Activated T-cell treated with anti-CD3 and anti-CD28 coated beads, Interleukin-2, amount 50 U/mL, for 72 hours (primary cell): ENCODE data around the gene DAGLA. TPM values are rescaled to one million over a fixed set of nuclear protein-coding genes. Genes with fewer than 3 reads are reported as not detected.

Experiments
- ATAC-seq, 2 donors: fragments of 150-1000 bp; cut with Tn5 transposase; replicated peaks in 1 of 2; 2 replicates each; pipeline ENCODE4 v1.10.0; 2021; ENCODE audit warnings: moderate library complexity in 2 of 2, mild to moderate bottlenecking in 1 of 2
- DNase-seq, 2 donors: peaks; one replicate each; pipeline ENCODE4 v3.0.0; 2021 to 2022; ENCODE audit warnings: mixed read lengths in 1 of 2
- H3K27ac Mint-ChIP-seq: one replicate; pipeline ENCODE4 v1.8.0; 2022; ENCODE audit warnings: mild to moderate bottlenecking, moderate library complexity, mixed read lengths
- H3K27me3 Mint-ChIP-seq: one replicate; pipeline ENCODE4 v1.8.0; 2022; ENCODE audit warnings: low read depth, mixed read lengths
- H3K36me3 Mint-ChIP-seq, 2 donors: one replicate each; pipeline ENCODE4 v1.8.0; 2022; ENCODE audit warnings: mixed read lengths in 2 of 2, mild to moderate bottlenecking in 1 of 2; ENCODE audit not compliant: insufficient read depth in 2 of 2
- H3K4me1 Mint-ChIP-seq: one replicate; pipeline ENCODE4 v1.8.0; 2022; ENCODE audit warnings: low read depth, mixed read lengths
- H3K4me3 Mint-ChIP-seq, 2 donors: one replicate each; pipeline ENCODE4 v1.8.0; 2022; ENCODE audit warnings: mild to moderate bottlenecking in 2 of 2, mixed read lengths in 2 of 2, moderate library complexity in 2 of 2
- H3K9me3 Mint-ChIP-seq, 2 donors: one replicate each; pipeline ENCODE4 v1.8.0; 2022; ENCODE audit warnings: mixed read lengths in 2 of 2
- total RNA-seq, 2 donors: library from RNA; stranded (reverse); gene quantifications; one replicate each; pipeline ENCODE4 v1.2.3, GENCODE V29; 2022

The DAGLA gene
- under 1 TPM; 0.05 to 0.09 TPM for total RNA-seq

DNA sequence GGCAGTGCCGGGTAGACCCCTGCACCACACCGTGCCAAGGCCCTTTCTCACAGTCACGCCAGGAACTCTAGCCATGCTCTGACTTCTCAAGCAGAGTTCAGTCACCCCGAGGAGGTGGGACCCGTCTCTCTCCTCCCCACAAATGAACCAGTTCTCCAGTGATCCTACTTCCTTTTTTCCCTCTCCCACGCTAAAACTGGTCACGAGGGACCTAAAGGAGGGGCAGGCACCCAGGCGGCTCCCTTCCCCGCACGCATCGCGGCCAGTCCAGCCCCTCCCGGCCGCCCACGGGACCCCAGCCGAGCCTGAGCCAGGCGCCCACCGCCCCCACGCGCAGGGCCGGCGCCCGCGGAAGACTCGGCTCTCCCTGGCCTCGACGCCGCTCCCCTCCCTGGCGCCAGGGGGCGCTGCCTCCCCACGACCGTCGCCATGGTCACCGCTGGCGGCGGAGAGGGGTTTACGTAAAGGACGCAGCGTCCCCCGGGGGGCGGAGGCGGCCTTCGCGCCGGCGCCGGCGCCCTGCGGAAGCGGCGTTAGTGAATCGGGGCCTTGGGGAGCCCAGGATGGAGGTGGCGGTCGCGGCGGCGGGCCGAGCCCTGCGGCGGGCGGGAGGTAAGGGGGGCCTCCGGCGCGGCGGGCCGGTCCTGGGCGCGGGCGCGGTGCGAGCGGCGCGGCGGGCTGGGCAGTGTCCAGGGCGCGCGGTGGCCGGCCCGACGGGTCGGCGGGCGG, at the start of gene DAGLA:
TSS of gene DAGLA (plus strand) at position 499 of the 729 bp plus-strand sequence. CDS start 39,765 bp downstream, outside the sequence.
- ATAC-seq (peak; percentile 80 to 81), DNase-seq (peak; percentile 67 to 84)
- Mint-ChIP-seq H3K27ac (no peak within 1 kb of the TSS), H3K4me3 (peak within 1 kb of the TSS; percentile 63 to 70), H3K36me3 (no peaks in the 10 kb centered on the region), H3K4me1 (peaks cover 5% of the 10 kb centered on the region), H3K9me3 (no peaks in the 10 kb centered on the region), H3K27me3 (peaks cover 27% of the 10 kb centered on the region)

DNA sequence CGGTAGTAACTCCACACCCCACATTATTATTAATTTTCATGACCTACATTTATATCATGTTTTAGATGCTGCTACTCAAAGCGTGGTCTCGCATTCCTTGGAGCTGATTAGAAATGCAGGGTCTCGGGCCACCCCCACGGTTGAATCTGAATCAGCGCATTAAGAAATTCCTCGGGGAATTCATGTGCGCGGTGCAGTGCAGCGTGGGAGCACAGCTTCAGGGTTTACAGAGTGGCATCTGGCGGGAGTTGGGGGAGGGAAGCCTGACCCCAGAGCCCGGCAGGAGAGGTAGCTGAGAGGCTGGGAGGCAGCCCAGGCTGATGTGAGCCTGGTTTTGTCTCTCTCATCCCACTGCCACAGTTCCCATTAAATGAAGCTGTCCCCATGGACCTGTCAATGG, 48.1 kb upstream of the DAGLA start:
- Mint-ChIP-seq H3K9me3 (no peaks in the 10 kb centered on the region), H3K27ac (no peak overlapping the region), H3K36me3 (no peaks in the 10 kb centered on the region), H3K4me1 (no peaks in the 10 kb centered on the region), H3K4me3 (no peak overlapping the region), H3K27me3 (peaks cover 21% of the 10 kb centered on the region)
- ATAC-seq (no peak), DNase-seq (no peak)

- H3K36me3 Mint-ChIP-seq, result no peaks in the 10 kb centered on the region
- H3K27ac Mint-ChIP-seq, result no peak overlapping the region
- peaks cover 2% of the 10 kb centered on the region for H3K27me3 Mint-ChIP-seq
- H3K4me1 Mint-ChIP-seq, result no peaks in the 10 kb centered on the region
- no peak for ATAC-seq
- no peaks in the 10 kb centered on the region for H3K9me3 Mint-ChIP-seq
- no peak overlapping the region for H3K4me3 Mint-ChIP-seq
- no peak for DNase-seq
Measured at GRCh38 chr11:61635304-61635703, 44.9 kb upstream of the DAGLA start.

GRCh38 chr11:61635787-61636186, 44.4 kb upstream of the DAGLA start:
- Mint-ChIP-seq H3K4me1 (no peaks in the 10 kb centered on the region), H3K27ac (no peak overlapping the region), H3K4me3 (no peak overlapping the region), H3K36me3 (no peaks in the 10 kb centered on the region), H3K9me3 (no peaks in the 10 kb centered on the region), H3K27me3 (no peaks in the 10 kb centered on the region)
- DNase-seq, result no peak
- no peak for ATAC-seq

DNA sequence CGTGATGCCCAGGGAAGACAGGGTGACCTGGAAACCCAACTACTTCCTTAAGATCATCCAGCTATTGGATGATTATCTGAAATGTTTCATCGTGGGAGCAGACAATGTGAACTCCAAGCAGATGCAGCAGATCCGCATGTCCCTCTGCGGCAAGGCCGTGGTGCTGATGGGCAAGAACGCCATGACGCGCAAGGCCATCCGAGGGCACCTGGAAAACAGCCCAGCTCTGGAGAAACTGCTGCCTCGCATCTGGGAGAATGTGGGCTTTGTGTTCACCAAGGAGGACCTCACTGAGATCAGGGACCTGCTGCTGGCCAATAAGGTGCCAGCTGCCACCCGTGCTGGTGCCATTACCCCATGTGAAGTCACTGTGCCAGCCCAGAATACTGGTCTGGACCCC, 43.5 kb upstream of the DAGLA start:
- Mint-ChIP-seq H3K27ac (no peak overlapping the region), H3K4me3 (no peak overlapping the region), H3K4me1 (no peaks in the 10 kb centered on the region), H3K36me3 (no peaks in the 10 kb centered on the region), H3K27me3 (peaks cover 6% of the 10 kb centered on the region), H3K9me3 (no peaks in the 10 kb centered on the region)
- DNase-seq (no peak), ATAC-seq (no peak)

GRCh38 chr11:61637277-61637676, 42.9 kb upstream of the DAGLA start:
- no peak for ATAC-seq
- Mint-ChIP-seq H3K36me3 (no peaks in the 10 kb centered on the region), H3K4me1 (no peaks in the 10 kb centered on the region), H3K4me3 (no peak overlapping the region), H3K27me3 (peaks cover 6% of the 10 kb centered on the region), H3K27ac (no peak overlapping the region), H3K9me3 (no peaks in the 10 kb centered on the region)
- DNase-seq, result no peak

GRCh38 chr11:61639816-61640443, 40.3 kb upstream of the DAGLA start:
- no peak for ATAC-seq
- Mint-ChIP-seq H3K27ac (no peak overlapping the region), H3K4me1 (no peaks in the 10 kb centered on the region), H3K36me3 (no peaks in the 10 kb centered on the region), H3K9me3 (no peaks in the 10 kb centered on the region), H3K27me3 (peaks cover 6% of the 10 kb centered on the region), H3K4me3 (no peak overlapping the region)
- DNase-seq, result no peak

- H3K27ac Mint-ChIP-seq, result no peak overlapping the region
- ATAC-seq (no peak), DNase-seq (no peak)
- no peaks in the 10 kb centered on the region for H3K4me1 Mint-ChIP-seq
- peaks cover 6% of the 10 kb centered on the region for H3K27me3 Mint-ChIP-seq
- no peaks in the 10 kb centered on the region for H3K36me3 Mint-ChIP-seq
- H3K9me3 Mint-ChIP-seq, result no peaks in the 10 kb centered on the region
- no peak overlapping the region for H3K4me3 Mint-ChIP-seq
Measured at GRCh38 chr11:61642162-61642561, 38.0 kb upstream of the DAGLA start.

DNA sequence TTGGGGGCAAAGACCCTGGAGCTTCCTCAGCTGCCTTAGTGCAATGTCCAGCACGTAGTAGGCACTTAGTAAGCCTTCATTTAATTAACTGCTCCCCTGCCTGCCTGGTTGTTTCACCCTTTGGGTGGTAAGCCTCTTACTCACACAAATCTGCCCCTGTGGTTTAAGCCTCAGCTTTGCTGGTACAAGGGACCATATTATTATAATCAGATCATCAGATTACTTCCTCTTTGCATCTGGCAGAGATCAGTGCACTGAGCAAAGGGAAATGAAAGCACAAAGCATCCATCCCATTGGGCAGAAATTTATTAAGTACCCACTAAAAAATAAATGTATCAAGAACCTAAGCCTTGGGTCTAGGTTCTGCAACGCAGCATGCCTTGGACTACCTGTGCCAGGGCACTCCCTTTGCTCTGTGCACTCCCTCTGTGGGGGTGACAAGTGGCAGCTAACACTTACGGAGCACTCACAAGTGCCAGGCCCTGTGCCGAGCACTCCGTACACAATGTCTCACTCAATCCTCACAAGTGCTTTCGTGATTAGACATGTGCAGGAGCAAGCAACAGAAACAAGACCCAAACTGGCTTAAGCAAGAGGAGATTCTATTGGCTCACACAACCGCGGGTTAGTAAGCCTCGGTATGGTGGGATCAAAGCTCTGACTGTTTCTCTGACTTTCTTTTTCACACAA, 34.9 kb upstream of the DAGLA start:
- Mint-ChIP-seq H3K4me3 (no peak overlapping the region), H3K4me1 (no peaks in the 10 kb centered on the region), H3K27ac (no peak overlapping the region), H3K27me3 (peaks cover 6% of the 10 kb centered on the region), H3K9me3 (no peaks in the 10 kb centered on the region), H3K36me3 (no peaks in the 10 kb centered on the region)
- ATAC-seq, result no peak
- no peak for DNase-seq

DNA sequence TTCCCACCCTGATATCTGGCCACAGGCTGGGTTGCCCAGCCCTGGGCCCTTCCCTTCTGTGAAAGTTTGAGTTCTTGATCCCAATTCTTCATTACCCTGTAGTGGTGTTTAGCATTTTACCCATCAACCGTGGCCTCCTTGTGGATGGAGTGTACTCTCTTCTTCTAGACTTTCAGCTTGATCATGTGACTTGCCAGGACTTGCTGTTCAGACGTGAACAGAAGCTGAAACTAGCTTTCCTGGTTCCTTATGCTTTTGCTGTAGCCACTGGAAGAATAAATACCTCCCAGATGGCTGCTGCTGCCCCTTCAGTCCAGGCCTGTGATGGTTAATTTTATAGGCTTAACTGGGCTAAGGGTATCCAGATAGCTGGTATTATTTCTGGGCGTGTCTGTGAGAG, 32.7 kb upstream of the DAGLA start:
- no peak overlapping the region for H3K27ac Mint-ChIP-seq
- ATAC-seq (no peak), DNase-seq (no peak)
- H3K9me3 Mint-ChIP-seq, result no peaks in the 10 kb centered on the region
- H3K36me3 Mint-ChIP-seq, result no peaks in the 10 kb centered on the region
- H3K4me3 Mint-ChIP-seq, result no peak overlapping the region
- H3K27me3 Mint-ChIP-seq, result peaks cover 8% of the 10 kb centered on the region
- H3K4me1 Mint-ChIP-seq, result no peaks in the 10 kb centered on the region

- Mint-ChIP-seq H3K36me3 (no peaks in the 10 kb centered on the region), H3K9me3 (no peaks in the 10 kb centered on the region), H3K4me3 (no peak overlapping the region), H3K27me3 (peaks cover 25% of the 10 kb centered on the region), H3K4me1 (no peaks in the 10 kb centered on the region), H3K27ac (no peak overlapping the region)
- no peak for DNase-seq
- no peak for ATAC-seq
Measured at GRCh38 chr11:61650781-61651571, 29.2 kb upstream of the DAGLA start.

DNA sequence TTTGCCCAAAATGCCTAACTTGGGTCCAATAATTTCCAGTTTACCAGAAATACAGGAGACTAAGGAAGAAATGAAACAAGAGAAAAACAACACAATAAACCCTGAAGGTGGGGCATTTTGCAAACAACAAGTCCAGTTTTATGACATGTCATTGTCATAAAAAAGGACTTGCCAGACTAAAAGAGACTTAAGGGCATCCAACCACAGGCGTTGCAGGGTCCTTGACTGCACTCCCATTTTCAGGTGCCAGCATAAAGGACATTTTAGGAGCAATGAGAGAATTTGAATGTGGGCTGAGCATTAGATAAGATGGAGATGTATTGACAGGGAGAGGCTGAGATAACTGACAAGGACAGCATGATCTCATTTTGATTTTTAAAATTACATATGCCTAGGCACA, 28.1 kb upstream of the DAGLA start:
- Mint-ChIP-seq H3K27ac (no peak overlapping the region), H3K27me3 (peaks cover 25% of the 10 kb centered on the region), H3K4me3 (no peak overlapping the region), H3K36me3 (no peaks in the 10 kb centered on the region), H3K9me3 (no peaks in the 10 kb centered on the region), H3K4me1 (no peaks in the 10 kb centered on the region)
- DNase-seq (no peak), ATAC-seq (no peak)

DNA sequence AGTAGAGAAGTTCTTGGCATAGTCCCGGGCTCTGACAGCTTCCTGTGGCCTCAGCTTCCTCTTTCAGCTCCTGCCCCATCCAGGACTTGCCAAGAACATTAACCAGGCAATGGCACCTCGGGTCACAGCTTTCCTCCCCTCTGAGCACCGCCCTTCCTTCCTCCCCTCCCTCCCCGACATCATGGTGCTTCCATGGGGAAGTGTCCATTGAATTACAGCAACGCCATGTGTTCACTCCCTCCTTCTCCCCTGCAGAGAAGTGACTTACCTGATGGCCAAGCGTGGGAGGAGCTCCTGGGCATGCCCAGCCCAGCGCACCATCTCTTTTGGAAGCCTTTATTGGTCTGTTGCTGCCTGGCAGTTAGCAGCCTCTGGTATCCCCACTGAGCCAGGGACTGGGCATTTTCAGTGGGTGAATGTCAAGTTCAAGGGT, 25.8 kb upstream of the DAGLA start:
- no peaks in the 10 kb centered on the region for H3K4me1 Mint-ChIP-seq

More for the DNA sequence above, 25.8 kb upstream of the DAGLA start:
- Mint-ChIP-seq H3K4me3 (no peak overlapping the region), H3K9me3 (no peaks in the 10 kb centered on the region), H3K27ac (no peak overlapping the region), H3K36me3 (no peaks in the 10 kb centered on the region), H3K27me3 (peaks cover 25% of the 10 kb centered on the region)
- ATAC-seq, result no peak
- DNase-seq, result no peak
